ENCODE measurements around the gene GDPD5. TPM values are rescaled to one million over a fixed set of nuclear protein-coding genes. Genes with fewer than 3 reads are reported as not detected.
"Not testable (repeated sequence)": the region's sequence is repeated elsewhere in the genome, so short reads cannot be mapped to it uniquely, and the experiment has no call there.

Gene GDPD5
- total RNA-seq, 3 donors from 2014 or later (not counting 1 experiment from before 2014, with no cell fraction given), result 49.7 to 95.2 (median 60.2) TPM

DNA sequence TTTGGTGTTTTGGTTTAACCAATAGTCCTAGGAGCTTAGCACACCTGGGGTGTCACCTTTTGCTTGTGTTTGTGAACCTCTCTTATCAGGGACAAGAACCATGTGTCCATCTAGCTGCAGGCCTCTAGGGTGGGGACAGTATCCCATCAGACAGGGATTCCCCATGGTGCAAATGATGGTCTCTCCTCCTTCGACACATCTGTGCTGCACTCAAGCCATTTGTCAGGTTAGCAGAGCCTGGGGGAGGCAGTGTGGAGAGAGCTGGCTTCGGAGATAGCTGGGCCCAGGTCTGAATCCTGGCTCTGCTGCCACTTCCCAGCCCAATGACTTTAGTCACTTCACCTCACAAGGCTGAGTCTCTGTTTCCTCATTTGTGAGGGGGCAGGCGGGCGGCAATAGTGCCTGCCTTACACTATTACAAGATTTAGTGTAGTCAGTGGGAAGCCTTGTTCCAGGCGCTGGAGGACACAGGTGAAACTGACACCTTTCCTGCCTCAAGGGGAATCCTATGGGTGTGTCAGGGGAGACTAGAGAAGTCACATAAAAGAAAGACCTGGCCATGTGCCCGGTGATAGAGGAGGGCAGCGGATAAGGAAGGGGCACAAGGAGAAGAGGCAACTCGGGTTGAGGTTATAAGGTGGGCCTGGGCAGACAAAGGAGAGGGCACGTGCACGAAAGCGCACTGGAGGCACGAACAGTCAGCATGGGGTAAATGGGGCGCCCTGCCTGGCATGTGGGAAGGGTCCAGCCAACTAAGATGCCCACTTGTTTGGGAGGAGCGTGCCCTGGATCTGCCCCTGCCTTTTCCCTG is 105.3 kb downstream of the GDPD5 start:
- intact Hi-C loops (cut with micrococcal nuclease), result no loop called here
- Mint-ChIP-seq H3K4me1 (no peaks in the 10 kb centered on the region), H3K9me3 (no peaks in the 10 kb centered on the region), H3K4me3 (no peak overlapping the region), H3K36me3 (no peaks in the 10 kb centered on the region), H3K27ac (no peak overlapping the region), H3K27me3 (ENCODE audit: low read depth in 2 of 2) (no peaks in the 10 kb centered on the region)
- TF ChIP-seq, protein P1, sequence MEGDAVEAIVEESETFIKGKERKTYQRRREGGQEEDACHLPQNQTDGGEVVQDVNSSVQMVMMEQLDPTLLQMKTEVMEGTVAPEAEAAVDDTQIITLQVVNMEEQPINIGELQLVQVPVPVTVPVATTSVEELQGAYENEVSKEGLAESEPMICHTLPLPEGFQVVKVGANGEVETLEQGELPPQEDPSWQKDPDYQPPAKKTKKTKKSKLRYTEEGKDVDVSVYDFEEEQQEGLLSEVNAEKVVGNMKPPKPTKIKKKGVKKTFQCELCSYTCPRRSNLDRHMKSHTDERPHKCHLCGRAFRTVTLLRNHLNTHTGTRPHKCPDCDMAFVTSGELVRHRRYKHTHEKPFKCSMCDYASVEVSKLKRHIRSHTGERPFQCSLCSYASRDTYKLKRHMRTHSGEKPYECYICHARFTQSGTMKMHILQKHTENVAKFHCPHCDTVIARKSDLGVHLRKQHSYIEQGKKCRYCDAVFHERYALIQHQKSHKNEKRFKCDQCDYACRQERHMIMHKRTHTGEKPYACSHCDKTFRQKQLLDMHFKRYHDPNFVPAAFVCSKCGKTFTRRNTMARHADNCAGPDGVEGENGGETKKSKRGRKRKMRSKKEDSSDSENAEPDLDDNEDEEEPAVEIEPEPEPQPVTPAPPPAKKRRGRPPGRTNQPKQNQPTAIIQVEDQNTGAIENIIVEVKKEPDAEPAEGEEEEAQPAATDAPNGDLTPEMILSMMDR (IDR thresholded peaks at IDR 0.05), result no peak
- 97% methylated on average over 12 of the region's 14 CpGs for WGBS (ENCODE audit: insufficient coverage)
- Histone ChIP-seq H3K27me3 (ENCODE audit: control insufficient read depth, insufficient read depth, low read length) (no peaks in the 10 kb centered on the region), H3K36me3 (ENCODE audit: control insufficient read depth, insufficient read depth, low read length) (no peaks in the 10 kb centered on the region), H3K9me3 (ENCODE audit: control insufficient read depth, insufficient read depth, low read length) (no peaks in the 10 kb centered on the region), H3K4me3 (ENCODE audit: low read length) (no peak overlapping the region), H3K27ac (ENCODE audit: low read length) (no peak overlapping the region), H3K4me1 (ENCODE audit: control insufficient read depth, insufficient read depth, low read length) (no peaks in the 10 kb centered on the region)
- ATAC-seq (no peak), DNase-seq (no peak)

DNA sequence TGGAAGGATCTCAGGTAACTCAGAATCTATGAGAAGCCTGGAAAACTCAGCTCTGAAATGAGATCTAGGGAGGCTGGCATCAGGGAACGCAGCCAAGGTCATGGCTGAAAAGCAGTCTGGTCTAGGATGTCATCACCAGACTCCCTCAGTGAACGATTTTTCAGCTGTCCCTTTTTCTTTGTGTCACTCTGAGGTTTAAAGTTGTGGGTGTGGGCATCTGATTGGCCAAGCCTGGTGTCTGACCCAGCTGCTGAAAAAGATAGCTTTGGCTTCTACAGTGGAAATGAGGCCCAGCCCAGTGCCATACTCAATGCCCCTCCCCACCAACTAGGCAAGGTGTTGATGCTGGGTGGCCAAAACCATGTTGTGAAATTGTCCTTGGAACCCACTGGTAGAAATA is 111.9 kb downstream of the GDPD5 start:
- TF ChIP-seq, protein P1 (IDR thresholded peaks at IDR 0.05), result no peak
- Mint-ChIP-seq H3K36me3 (no peaks in the 10 kb centered on the region), H3K4me3 (no peak overlapping the region), H3K9me3 (no peaks in the 10 kb centered on the region), H3K27ac (no peak overlapping the region), H3K4me1 (peaks cover 0 to 4% of the 10 kb centered on the region in 2 donors), H3K27me3 (ENCODE audit: low read depth in 2 of 2) (no peaks in the 10 kb centered on the region)
- Histone ChIP-seq H3K9me3 (ENCODE audit: control insufficient read depth, insufficient read depth, low read length) (no peaks in the 10 kb centered on the region), H3K36me3 (ENCODE audit: control insufficient read depth, insufficient read depth, low read length) (peaks cover 10% of the 10 kb centered on the region), H3K4me3 (ENCODE audit: low read length) (no peak overlapping the region), H3K27ac (ENCODE audit: low read length) (no peak overlapping the region), H3K27me3 (ENCODE audit: control insufficient read depth, insufficient read depth, low read length) (no peaks in the 10 kb centered on the region), H3K4me1 (ENCODE audit: control insufficient read depth, insufficient read depth, low read length) (no peaks in the 10 kb centered on the region)
- WGBS (ENCODE audit: insufficient coverage), result 93% methylated on average over 2 of the region's 2 CpGs
- no peak for DNase-seq
- ATAC-seq, result no peak
- intact Hi-C loops (cut with micrococcal nuclease), result no loop called here

DNA sequence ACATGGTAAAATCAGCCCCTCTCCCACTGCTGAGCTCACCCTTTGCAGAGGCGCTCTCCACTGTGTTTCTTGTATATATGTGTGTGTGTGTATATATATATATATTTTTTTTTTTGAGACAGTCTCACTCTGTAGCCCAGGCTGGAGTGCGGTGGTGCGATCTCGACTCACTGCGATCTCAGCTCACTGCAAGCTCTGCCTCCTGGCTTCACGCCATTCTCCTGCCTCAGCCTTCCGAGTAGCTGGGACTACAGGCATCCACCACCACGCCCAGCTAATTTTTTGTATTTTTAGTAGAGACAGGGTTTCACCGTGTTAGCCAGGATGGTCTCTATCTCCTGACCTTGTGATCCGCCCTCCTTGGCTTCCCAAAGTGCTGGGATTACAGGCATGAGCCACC is 112.6 kb downstream of the GDPD5 start:
- peaks cover 10% of the 10 kb centered on the region for H3K36me3 ChIP-seq (ENCODE audit: control insufficient read depth, insufficient read depth, low read length)
- H3K27ac ChIP-seq (ENCODE audit: low read length); H3K27ac Mint-ChIP-seq; H3K27me3 ChIP-seq (ENCODE audit: control insufficient read depth, insufficient read depth, low read length); DNase-seq; H3K9me3 ChIP-seq (ENCODE audit: control insufficient read depth, insufficient read depth, low read length); ATAC-seq; H3K36me3 Mint-ChIP-seq; H3K27me3 Mint-ChIP-seq (ENCODE audit: low read depth in 2 of 2); intact Hi-C loops (cut with micrococcal nuclease); H3K4me3 ChIP-seq (ENCODE audit: low read length); H3K9me3 Mint-ChIP-seq; H3K4me1 Mint-ChIP-seq; H3K4me3 Mint-ChIP-seq; H3K4me1 ChIP-seq (ENCODE audit: control insufficient read depth, insufficient read depth, low read length): not testable (repeated sequence)
- 96% methylated on average over 7 of the region's 10 CpGs for WGBS (ENCODE audit: insufficient coverage)

DNA sequence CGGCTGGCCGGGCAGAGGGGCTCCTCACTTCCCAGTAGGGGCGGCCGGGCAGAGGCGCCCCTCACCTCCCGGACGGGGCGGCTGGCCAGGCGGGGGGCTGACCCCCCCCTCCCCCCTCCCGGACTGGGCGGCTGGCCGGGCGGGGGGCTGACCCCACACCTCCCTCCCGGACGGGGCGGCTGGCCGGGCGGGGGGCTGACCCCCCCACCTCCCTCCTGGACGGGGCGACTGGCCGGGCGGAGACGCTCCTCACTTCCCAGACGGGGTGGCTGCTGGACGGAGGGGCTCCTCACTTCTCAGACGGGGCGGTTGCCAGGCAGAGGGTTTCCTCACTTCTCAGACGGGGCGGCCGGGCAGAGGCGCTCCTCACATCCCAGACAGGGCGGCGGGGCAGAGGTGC is 115.8 kb downstream of the GDPD5 start:
- ATAC-seq; H3K27ac ChIP-seq (ENCODE audit: low read length); H3K9me3 Mint-ChIP-seq; H3K36me3 Mint-ChIP-seq; H3K4me1 ChIP-seq (ENCODE audit: control insufficient read depth, insufficient read depth, low read length); intact Hi-C loops (cut with micrococcal nuclease); DNase-seq; H3K27ac Mint-ChIP-seq; H3K27me3 ChIP-seq (ENCODE audit: control insufficient read depth, insufficient read depth, low read length); H3K9me3 ChIP-seq (ENCODE audit: control insufficient read depth, insufficient read depth, low read length); H3K4me3 Mint-ChIP-seq; H3K27me3 Mint-ChIP-seq (ENCODE audit: low read depth in 2 of 2); H3K4me3 ChIP-seq (ENCODE audit: low read length): not testable (repeated sequence)
- 99% methylated on average over 14 of the region's 33 CpGs for WGBS (ENCODE audit: insufficient coverage)
- H3K36me3 ChIP-seq (ENCODE audit: control insufficient read depth, insufficient read depth, low read length), result peaks cover 31% of the 10 kb centered on the region
- H3K4me1 Mint-ChIP-seq, result peaks cover 7 to 13% of the 10 kb centered on the region in 2 donors

Measured in natural killer cell (primary cell).